HG03457 (cell line): ENCODE results near the gene ATP2C1.
A peak's percentile ranks its signal among the peaks of the same experiment; 100 is the strongest.
"Not testable (repeated sequence)": the region's sequence is repeated elsewhere in the genome, so short reads cannot be mapped to it uniquely, and the experiment has no call there.

Source experiments
- ATAC-seq: cut with Tn5 transposase; IDR thresholded peaks from one replicate; pipeline ENCODE4 v1.9.1; 2021; ENCODE audit warnings: moderate number of reproducible peaks; ENCODE audit not compliant: unreplicated experiment

Gene ATP2C1

GRCh38 chr3:130935761-130936492 is 42.0 kb downstream of the ATP2C1 start:
- ATAC-seq, result no peak

- ATAC-seq, result no peak
These were observed 45.9 kb downstream of the ATP2C1 start for GRCh38 chr3:130939753-130940152.

- no peak for ATAC-seq
These were observed 47.9 kb downstream of the ATP2C1 start for GRCh38 chr3:130941793-130942192.

- no peak for ATAC-seq
These were observed 53.0 kb downstream of the ATP2C1 start for GRCh38 chr3:130946882-130947281.

GRCh38 chr3:130948001-130948773 is 54.3 kb downstream of the ATP2C1 start:
- no peak for ATAC-seq

- no peak for ATAC-seq
These were observed 55.0 kb downstream of the ATP2C1 start for GRCh38 chr3:130948929-130949328.

- ATAC-seq, result peak; percentile 61
These were observed 56.2 kb downstream of the ATP2C1 start for GRCh38 chr3:130950124-130950523.

- no peak for ATAC-seq
These were observed 56.8 kb downstream of the ATP2C1 start for GRCh38 chr3:130950641-130951040.

- no peak for ATAC-seq
These were observed 61.6 kb downstream of the ATP2C1 start for GRCh38 chr3:130955481-130955880.

- no peak for ATAC-seq
These were observed 62.4 kb downstream of the ATP2C1 start for GRCh38 chr3:130956281-130956680.

GRCh38 chr3:130956721-130957120 is 62.8 kb downstream of the ATP2C1 start:
- no peak for ATAC-seq

- no peak for ATAC-seq
These were observed 66.4 kb downstream of the ATP2C1 start for GRCh38 chr3:130960139-130960795.

- no peak for ATAC-seq
These were observed 67.6 kb downstream of the ATP2C1 start for GRCh38 chr3:130961458-130961857.

- ATAC-seq, result no peak
These were observed 69.6 kb downstream of the ATP2C1 start for GRCh38 chr3:130963444-130963843.

- ATAC-seq, result no peak
These were observed 70.0 kb downstream of the ATP2C1 start for GRCh38 chr3:130963878-130964277.

GRCh38 chr3:130967281-130967680 is 73.4 kb downstream of the ATP2C1 start:
- ATAC-seq, result no peak

GRCh38 chr3:130968221-130968620 is 74.3 kb downstream of the ATP2C1 start:
- ATAC-seq, result no peak

GRCh38 chr3:130969621-130970020 is 75.7 kb downstream of the ATP2C1 start:
- ATAC-seq, result no peak

- no peak for ATAC-seq
These were observed 77.3 kb downstream of the ATP2C1 start for GRCh38 chr3:130971208-130971607.

GRCh38 chr3:130972592-130972991 is 78.7 kb downstream of the ATP2C1 start:
- ATAC-seq, result not testable (repeated sequence)

GRCh38 chr3:130973406-130973805 is 79.5 kb downstream of the ATP2C1 start:
- ATAC-seq, result no peak

- ATAC-seq, result no peak
These were observed 80.3 kb downstream of the ATP2C1 start for GRCh38 chr3:130974201-130974600.
